ENCODE measurements around the gene TTC33.

Gene TTC33

DNA sequence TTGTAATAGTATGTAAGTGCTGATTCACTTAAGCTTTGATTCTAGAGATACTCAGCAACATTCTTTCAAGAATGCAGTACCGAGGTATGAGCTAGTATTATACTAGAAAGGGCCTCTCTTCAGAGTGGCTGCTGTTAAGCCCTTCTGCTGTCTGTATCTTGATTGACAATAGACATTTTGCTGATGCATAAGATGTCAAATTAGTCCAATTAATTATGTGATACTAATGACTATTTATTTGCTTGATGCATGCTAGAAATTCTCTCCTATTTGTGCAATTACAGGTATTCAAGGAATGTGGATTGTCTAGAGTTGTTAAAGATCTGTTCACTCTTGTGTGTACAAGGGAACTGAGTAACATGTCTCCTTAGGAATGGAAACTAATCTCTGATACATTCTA, 168.4 kb downstream of the TTC33 start:
- TF ChIP-seq, protein P1, sequence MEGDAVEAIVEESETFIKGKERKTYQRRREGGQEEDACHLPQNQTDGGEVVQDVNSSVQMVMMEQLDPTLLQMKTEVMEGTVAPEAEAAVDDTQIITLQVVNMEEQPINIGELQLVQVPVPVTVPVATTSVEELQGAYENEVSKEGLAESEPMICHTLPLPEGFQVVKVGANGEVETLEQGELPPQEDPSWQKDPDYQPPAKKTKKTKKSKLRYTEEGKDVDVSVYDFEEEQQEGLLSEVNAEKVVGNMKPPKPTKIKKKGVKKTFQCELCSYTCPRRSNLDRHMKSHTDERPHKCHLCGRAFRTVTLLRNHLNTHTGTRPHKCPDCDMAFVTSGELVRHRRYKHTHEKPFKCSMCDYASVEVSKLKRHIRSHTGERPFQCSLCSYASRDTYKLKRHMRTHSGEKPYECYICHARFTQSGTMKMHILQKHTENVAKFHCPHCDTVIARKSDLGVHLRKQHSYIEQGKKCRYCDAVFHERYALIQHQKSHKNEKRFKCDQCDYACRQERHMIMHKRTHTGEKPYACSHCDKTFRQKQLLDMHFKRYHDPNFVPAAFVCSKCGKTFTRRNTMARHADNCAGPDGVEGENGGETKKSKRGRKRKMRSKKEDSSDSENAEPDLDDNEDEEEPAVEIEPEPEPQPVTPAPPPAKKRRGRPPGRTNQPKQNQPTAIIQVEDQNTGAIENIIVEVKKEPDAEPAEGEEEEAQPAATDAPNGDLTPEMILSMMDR (IDR thresholded peaks at IDR 0.05; ENCODE audit: borderline replicate concordance, insufficient read depth, low read depth, low read length), result no peak
- H3K4me3 ChIP-seq (ENCODE audit: low read depth, low read length), result no peak overlapping the region

DNA sequence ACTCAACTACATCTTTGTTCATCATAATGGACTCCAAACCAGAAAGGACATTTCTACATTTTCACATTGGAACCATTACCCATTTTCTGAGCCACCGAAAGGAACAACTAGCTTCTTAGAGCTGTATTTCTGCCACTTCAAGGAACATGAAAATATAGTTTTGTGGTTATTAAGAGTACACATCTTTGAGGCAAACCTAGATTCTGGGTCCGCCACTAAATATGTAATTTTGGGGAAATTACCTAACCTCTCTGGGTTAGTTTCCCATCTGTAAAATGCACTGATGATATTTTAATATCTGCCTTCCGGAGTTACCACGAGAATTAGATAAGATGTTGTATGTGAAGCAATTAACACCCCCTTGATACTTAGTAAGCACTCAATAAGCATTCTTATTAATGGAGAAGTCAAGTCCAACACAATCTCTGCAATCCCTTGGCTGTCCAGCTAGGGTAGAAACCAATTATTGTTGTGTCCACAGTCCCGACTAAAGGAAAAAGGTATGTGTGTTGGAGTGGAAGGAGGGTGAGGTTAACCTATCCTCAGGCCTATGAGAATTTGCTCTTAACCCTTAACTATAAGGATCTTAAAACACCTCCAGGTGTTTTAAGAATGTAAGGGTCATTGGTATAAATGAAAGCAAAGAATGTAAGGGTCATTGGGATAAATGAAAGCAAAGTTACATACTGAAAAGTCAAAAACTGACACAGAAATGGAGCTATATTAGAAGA, 170.1 kb downstream of the TTC33 start:
- TF ChIP-seq, protein P1 (IDR thresholded peaks at IDR 0.05; ENCODE audit: borderline replicate concordance, insufficient read depth, low read depth, low read length), result no peak
- H3K4me3 ChIP-seq (ENCODE audit: low read depth, low read length), result no peak overlapping the region

DNA sequence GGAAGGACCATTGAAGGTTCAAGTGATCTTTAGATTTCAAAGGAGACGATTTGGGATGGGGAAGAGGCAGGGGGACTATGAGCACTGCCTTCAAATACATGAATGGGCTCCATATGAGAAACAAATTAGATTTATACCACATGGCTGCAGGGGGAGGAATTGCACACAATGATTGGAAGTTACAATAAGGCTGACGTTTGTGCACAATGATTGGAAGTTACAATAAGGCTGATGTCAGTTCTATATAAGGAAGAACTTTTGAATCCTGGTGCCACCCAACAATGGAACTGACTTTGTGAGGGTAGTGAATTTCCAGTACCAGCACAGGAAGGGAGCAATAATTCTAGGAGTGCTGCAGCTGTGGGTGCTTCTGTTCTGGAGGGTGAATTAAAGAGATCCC, 171.7 kb downstream of the TTC33 start:
- TF ChIP-seq, protein P1 (IDR thresholded peaks at IDR 0.05; ENCODE audit: borderline replicate concordance, insufficient read depth, low read depth, low read length), result no peak
- no peak overlapping the region for H3K4me3 ChIP-seq (ENCODE audit: low read depth, low read length)

- TF ChIP-seq, protein P1 (IDR thresholded peaks at IDR 0.05; ENCODE audit: borderline replicate concordance, insufficient read depth, low read depth, low read length), result no peak
- H3K4me3 ChIP-seq (ENCODE audit: low read depth, low read length), result no peak overlapping the region
These were observed 177.0 kb downstream of the TTC33 start for GRCh38 chr5:40578501-40579451.

- TF ChIP-seq, protein P1 (IDR thresholded peaks at IDR 0.05; ENCODE audit: borderline replicate concordance, insufficient read depth, low read depth, low read length), result no peak
- H3K4me3 ChIP-seq (ENCODE audit: low read depth, low read length), result no peak overlapping the region
These were observed 178.0 kb downstream of the TTC33 start for GRCh38 chr5:40577718-40578117.

GRCh38 chr5:40575921-40576320, 179.8 kb downstream of the TTC33 start:
- TF ChIP-seq, protein P1 (IDR thresholded peaks at IDR 0.05; ENCODE audit: borderline replicate concordance, insufficient read depth, low read depth, low read length), result no peak
- H3K4me3 ChIP-seq (ENCODE audit: low read depth, low read length), result no peak overlapping the region
